Measurements from ENCODE around the gene PDE6G. TPM values are rescaled to one million over a fixed set of nuclear protein-coding genes. Genes with fewer than 3 reads are reported as not detected.

The PDE6G gene
- total RNA-seq, 1 donor from 2014 or later, result not detected

- Mint-ChIP-seq H3K4me1 (no peaks in the 10 kb centered on the region), H3K27ac (no peak overlapping the region), H3K27me3 (ENCODE audit: insufficient read depth, low read depth) (no peaks in the 10 kb centered on the region), H3K9me3 (no peaks in the 10 kb centered on the region), H3K36me3 (peaks cover 19% of the 10 kb centered on the region), H3K4me3 (no peak overlapping the region)
- Histone ChIP-seq H3K79me2 (ENCODE audit: low read depth) (no peaks in the 10 kb centered on the region), H4K20me1 (ENCODE audit: low read depth) (no peaks in the 10 kb centered on the region), H2AFZ (replicated peaks) (no peak overlapping the region), H3K4me2 (no peak overlapping the region), H3F3A (ENCODE audit: low read depth) (peaks cover 8% of the 10 kb centered on the region), H3K27ac (no peak overlapping the region), H3K4me1 (no peaks in the 10 kb centered on the region), H3K4me3 (no peak overlapping the region), H3K9me3 (ENCODE audit: low read depth) (no peaks in the 10 kb centered on the region), H3K27me3 (no peaks in the 10 kb centered on the region), H3K36me3 (no peaks in the 10 kb centered on the region), H3K9ac (no peak overlapping the region)
- TF ChIP-seq EZH2phosphoT487 (IDR thresholded peaks at IDR 0.05) (no peak), CTCF (IDR thresholded peaks at IDR 0.05) (no peak), EZH2 (IDR thresholded peaks at IDR 0.05) (no peak)
- no peak for DNase-seq (ENCODE audit: low spot score)
These were observed 48.9 kb downstream of the PDE6G start for GRCh38 chr17:81607431-81607830.

GRCh38 chr17:81603846-81604610 lies 52.3 kb downstream of the PDE6G start:
- Mint-ChIP-seq H3K36me3 (peaks cover 18% of the 10 kb centered on the region), H3K9me3 (no peaks in the 10 kb centered on the region), H3K4me1 (no peaks in the 10 kb centered on the region), H3K27me3 (ENCODE audit: insufficient read depth, low read depth) (no peaks in the 10 kb centered on the region), H3K4me3 (no peak overlapping the region), H3K27ac (no peak overlapping the region)
- H3K4me1 ChIP-seq, result no peaks in the 10 kb centered on the region
- H3K9me3 ChIP-seq (ENCODE audit: low read depth), result no peaks in the 10 kb centered on the region
- H3K27me3 ChIP-seq, result no peaks in the 10 kb centered on the region
- no peak overlapping the region for H3K4me2 ChIP-seq
- H3F3A ChIP-seq (ENCODE audit: low read depth), result peaks cover 20% of the 10 kb centered on the region
- H3K27ac ChIP-seq, result no peak overlapping the region
- peaks cover 8% of the 10 kb centered on the region for H3K79me2 ChIP-seq (ENCODE audit: low read depth)
- H3K4me3 ChIP-seq, result no peak overlapping the region
- no peak for TF ChIP-seq EZH2 (IDR thresholded peaks at IDR 0.05)
- no peak for TF ChIP-seq CTCF (IDR thresholded peaks at IDR 0.05)
- no peak for TF ChIP-seq EZH2phosphoT487 (IDR thresholded peaks at IDR 0.05)
- H3K9ac ChIP-seq, result no peak overlapping the region
- H2AFZ ChIP-seq (replicated peaks), result no peak overlapping the region
- H4K20me1 ChIP-seq (ENCODE audit: low read depth), result peaks cover 20% of the 10 kb centered on the region
- DNase-seq (ENCODE audit: low spot score), result no peak
- H3K36me3 ChIP-seq, result no peaks in the 10 kb centered on the region

- no peaks in the 10 kb centered on the region for H3K36me3 ChIP-seq
- no peak overlapping the region for H2AFZ ChIP-seq (replicated peaks)
- TF ChIP-seq CTCF (IDR thresholded peaks at IDR 0.05) (peak; percentile 82), EZH2phosphoT487 (IDR thresholded peaks at IDR 0.05) (no peak)
- H3K9ac ChIP-seq, result no peak overlapping the region
- Mint-ChIP-seq H3K27me3 (ENCODE audit: insufficient read depth, low read depth) (no peaks in the 10 kb centered on the region), H3K4me3 (no peak overlapping the region), H3K4me1 (no peaks in the 10 kb centered on the region), H3K27ac (no peak overlapping the region), H3K36me3 (peaks cover 24% of the 10 kb centered on the region), H3K9me3 (no peaks in the 10 kb centered on the region)
- H3K4me1 ChIP-seq, result no peaks in the 10 kb centered on the region
- no peak overlapping the region for H3K27ac ChIP-seq
- H4K20me1 ChIP-seq (ENCODE audit: low read depth), result peaks cover 20% of the 10 kb centered on the region
- peaks cover 20% of the 10 kb centered on the region for H3F3A ChIP-seq (ENCODE audit: low read depth)
- no peak overlapping the region for H3K4me2 ChIP-seq
- peaks cover 8% of the 10 kb centered on the region for H3K79me2 ChIP-seq (ENCODE audit: low read depth)
- H3K4me3 ChIP-seq, result no peak overlapping the region
- H3K27me3 ChIP-seq, result no peaks in the 10 kb centered on the region
- H3K9me3 ChIP-seq (ENCODE audit: low read depth), result no peaks in the 10 kb centered on the region
- peak; percentile 67 for DNase-seq (ENCODE audit: low spot score)
These were observed 54.7 kb downstream of the PDE6G start for GRCh38 chr17:81601525-81602120.

Small RNAs within 50 kb of the gene (microRNA-seq; reads per million reads assigned to microRNA genes)
- not detected for gene MIR6786

Small RNAs within 50 kb of the gene (small RNA-seq; reads per million reads assigned to genes)
- not detected for gene MIR6786

Other genes starting within 250 kb of the PDE6G start
- gene ACTG1, start 143.7 kb downstream of the PDE6G start, total RNA-seq (ENCODE audit: low replicate concordance), result 1,228 and 2,405 TPM in 2 replicates
- gene FSCN2, start 128.2 kb downstream of the PDE6G start, total RNA-seq (ENCODE audit: low replicate concordance), result 0.28 TPM in 1 of 2 replicates, not detected in the other
- 9.7 and 36.5 TPM in 2 replicates for gene FAAP100, start 104.2 kb downstream of the PDE6G start, total RNA-seq (ENCODE audit: low replicate concordance)
- 44.1 and 58.7 TPM in 2 replicates for gene NPLOC4, start 19.4 kb downstream of the PDE6G start, total RNA-seq (ENCODE audit: low replicate concordance)
- 0.93 and 2.2 TPM in 2 replicates for gene TSPAN10, start 19.3 kb downstream of the PDE6G start, total RNA-seq (ENCODE audit: low replicate concordance)
- gene OXLD1, start 10.1 kb upstream of the PDE6G start, total RNA-seq (ENCODE audit: low replicate concordance), result 11.9 and 51.4 TPM in 2 replicates
- 22.4 and 27.8 TPM in 2 replicates for gene CCDC137, start 10.2 kb upstream of the PDE6G start, total RNA-seq (ENCODE audit: low replicate concordance)
- gene ARL16, start 27.3 kb upstream of the PDE6G start, total RNA-seq (ENCODE audit: low replicate concordance), result 31.2 and 40.3 TPM in 2 replicates
- 46.2 and 79.3 TPM in 2 replicates for gene HGS, start 27.5 kb upstream of the PDE6G start, total RNA-seq (ENCODE audit: low replicate concordance)
- gene MRPL12, start 46.8 kb upstream of the PDE6G start, total RNA-seq (ENCODE audit: low replicate concordance), result 13.2 and 30.9 TPM in 2 replicates
- 9.1 and 29.3 TPM in 2 replicates for gene SLC25A10, start 55.7 kb upstream of the PDE6G start, total RNA-seq (ENCODE audit: low replicate concordance)
- gene GCGR, start 147.6 kb upstream of the PDE6G start, total RNA-seq (ENCODE audit: low replicate concordance), result not detected in 2 replicates
- gene MCRIP1, start 176.7 kb upstream of the PDE6G start, total RNA-seq (ENCODE audit: low replicate concordance), result 45.6 and 110 TPM in 2 replicates
- gene PPP1R27, start 178.5 kb upstream of the PDE6G start, total RNA-seq (ENCODE audit: low replicate concordance), result 0.12 TPM in 1 of 2 replicates, not detected in the other
- 203 and 344 TPM in 2 replicates for gene P4HB, start 204.0 kb upstream of the PDE6G start, total RNA-seq (ENCODE audit: low replicate concordance)
- gene ARHGDIA, start 214.8 kb upstream of the PDE6G start, total RNA-seq (ENCODE audit: low replicate concordance), result 25.1 and 47.9 TPM in 2 replicates
- 140 and 156 TPM in 2 replicates for gene ALYREF, start 235.0 kb upstream of the PDE6G start, total RNA-seq (ENCODE audit: low replicate concordance)
- 100 and 220 TPM in 2 replicates for gene ANAPC11, start 235.2 kb upstream of the PDE6G start, total RNA-seq (ENCODE audit: low replicate concordance)
- 2.8 TPM in 1 of 2 replicates, not detected in the other for gene NPB, start 245.7 kb upstream of the PDE6G start, total RNA-seq (ENCODE audit: low replicate concordance)